ENCODE measurements around the gene EVC.
"Not testable (repeated sequence)": the region's sequence is repeated elsewhere in the genome, so short reads cannot be mapped to it uniquely, and the experiment has no call there.

Gene EVC

GRCh38 chr4:5793514-5793913 is 82.5 kb downstream of the EVC start:
- no peak for DNase-seq

DNA sequence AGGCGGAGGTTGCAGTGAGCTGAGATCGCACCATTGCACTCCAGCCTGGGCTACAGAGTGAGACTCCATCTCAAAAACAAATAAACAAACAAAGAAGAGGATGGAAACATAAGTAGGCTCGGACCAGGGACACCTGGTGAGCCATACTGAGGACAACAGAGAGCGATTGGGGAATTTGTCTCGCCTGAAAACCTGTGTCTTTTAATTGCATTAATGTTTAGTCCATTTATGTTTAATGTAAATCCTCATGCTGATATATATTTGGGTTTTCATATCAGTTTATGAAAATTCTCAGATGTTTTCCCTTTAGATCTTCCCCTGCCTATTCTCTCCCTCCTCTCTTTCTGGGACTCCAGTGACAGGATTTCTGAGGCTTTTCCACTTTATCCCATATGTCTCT is 84.6 kb downstream of the EVC start:
- no peak for DNase-seq

DNA sequence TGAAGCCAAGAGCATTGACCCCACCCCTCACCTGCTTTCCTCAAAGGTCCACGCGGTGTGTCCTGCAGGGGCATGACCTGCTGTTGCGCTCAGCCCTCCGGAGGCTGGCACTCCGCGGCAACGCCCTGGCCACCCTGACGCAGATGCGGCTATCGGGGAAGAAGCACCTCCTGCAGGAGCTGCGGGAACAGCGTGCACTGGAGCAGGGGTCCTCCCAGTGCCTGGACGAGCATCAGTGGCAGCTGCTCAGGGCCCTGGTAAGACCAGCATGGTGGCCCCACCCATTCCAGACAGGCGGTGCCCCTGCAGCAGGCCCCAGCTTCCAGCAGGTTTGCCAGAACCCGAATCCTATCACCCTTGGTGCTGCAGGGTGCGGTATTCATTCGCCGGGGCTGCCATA is 86.0 kb downstream of the EVC start:
- DNase-seq, result no peak

- no peak for DNase-seq
Observed at GRCh38 chr4:5797866-5798265, 86.9 kb downstream of the EVC start.

DNA sequence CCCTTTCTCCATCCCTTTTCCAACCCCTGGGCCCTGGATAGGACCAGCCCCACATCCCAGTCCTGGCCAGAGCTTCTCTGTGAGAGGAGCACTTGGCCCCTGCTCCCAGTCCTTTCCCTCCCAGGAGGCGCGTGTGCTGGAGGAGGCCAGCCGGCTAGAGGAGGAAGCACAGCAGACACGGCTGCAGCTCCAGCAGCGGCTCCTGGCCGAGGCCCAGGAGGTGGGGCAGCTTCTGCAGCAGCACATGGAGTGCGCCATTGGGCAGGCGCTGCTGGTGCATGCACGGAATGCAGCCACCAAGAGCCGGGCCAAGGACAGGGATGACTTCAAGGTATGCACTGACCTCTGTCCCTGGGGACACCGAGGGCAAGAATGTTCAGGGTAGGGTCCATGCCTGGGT is 87.5 kb downstream of the EVC start:
- no peak for DNase-seq

DNA sequence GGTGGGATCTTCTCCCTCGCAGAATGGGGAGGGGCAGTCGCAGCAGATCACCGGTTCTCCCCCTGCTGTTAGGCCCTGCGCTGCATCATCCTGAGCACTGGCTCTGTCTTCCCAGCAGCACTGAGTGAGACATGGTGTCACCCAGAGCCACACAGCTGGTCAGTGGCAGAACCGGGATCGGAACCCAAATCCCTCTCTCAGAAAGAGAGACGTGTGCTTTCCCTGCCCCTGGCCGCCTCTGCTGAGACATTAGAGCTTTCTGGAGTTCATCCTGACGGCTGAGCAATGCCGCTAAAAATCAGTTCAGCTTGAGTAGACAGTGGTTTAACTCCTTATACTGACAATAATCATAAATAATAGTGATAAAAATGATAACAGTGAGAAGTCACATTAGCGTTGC is 87.9 kb downstream of the EVC start:
- DNase-seq, result no peak

DNA sequence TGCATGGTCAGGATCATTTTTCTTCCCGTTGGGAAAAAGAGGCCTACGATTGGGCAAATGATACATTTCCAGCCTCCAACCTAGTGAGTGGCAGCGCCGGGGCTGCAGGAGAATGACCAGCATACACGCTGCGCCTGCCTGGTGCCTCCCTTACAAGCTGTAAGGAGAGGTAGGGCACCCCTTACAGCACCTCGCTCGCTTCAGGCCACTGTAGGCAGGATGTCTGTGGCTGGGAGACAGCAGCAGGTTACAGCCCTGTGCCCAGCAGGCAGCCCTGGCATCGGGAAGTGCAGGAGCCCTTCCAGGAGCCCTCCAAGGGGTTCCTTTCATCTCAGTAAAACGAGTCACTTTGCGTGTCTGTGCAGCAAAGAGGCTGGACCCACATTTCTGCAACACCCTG is 88.4 kb downstream of the EVC start:
- no peak for DNase-seq

DNA sequence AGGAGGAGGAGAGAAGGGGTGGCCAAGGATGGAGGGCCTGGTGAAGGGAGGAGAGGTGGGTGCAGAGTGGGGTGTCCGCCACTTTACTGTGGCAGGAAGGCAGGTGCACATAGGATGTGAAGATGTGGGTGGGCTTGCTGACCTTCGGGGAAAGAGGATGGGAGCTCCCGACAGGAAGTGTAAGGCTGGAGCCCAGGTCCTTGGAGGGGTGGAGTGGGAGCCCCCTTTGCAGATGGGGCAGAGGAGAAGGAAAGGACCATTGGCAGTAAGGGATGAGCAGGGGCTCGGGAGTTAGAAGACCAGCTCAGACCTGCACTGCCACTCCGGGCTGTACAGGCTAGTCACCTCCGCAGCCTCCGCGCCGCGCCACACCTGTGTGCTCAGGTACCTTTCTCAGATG is 89.5 kb downstream of the EVC start:
- DNase-seq, result no peak

- DNase-seq, result no peak
Observed at GRCh38 chr4:5801696-5802095, 90.7 kb downstream of the EVC start.

- DNase-seq, result no peak
Observed at GRCh38 chr4:5802565-5802964, 91.6 kb downstream of the EVC start.

DNA sequence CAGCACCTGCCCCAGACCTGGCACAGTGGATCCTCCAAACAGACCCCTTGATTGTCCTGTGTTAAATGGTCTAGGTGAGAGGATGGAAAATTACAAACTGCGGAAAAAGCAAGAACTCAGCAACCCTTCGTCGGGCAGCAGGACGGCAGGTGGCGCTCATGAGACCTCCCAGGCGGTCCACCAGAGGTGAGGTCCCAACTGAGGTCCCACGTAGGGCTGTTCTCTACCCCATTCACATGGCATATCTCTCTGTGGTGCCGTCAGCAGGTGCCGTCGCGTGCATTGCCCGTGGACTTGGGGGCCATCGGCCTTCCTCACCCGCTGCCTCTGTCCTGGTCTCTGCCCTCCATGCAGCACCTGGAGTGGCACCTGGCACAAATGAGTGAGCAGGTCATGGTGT is 93.7 kb downstream of the EVC start:
- no peak for DNase-seq

- DNase-seq, result no peak
Observed at GRCh38 chr4:5805270-5805669, 94.3 kb downstream of the EVC start.

DNA sequence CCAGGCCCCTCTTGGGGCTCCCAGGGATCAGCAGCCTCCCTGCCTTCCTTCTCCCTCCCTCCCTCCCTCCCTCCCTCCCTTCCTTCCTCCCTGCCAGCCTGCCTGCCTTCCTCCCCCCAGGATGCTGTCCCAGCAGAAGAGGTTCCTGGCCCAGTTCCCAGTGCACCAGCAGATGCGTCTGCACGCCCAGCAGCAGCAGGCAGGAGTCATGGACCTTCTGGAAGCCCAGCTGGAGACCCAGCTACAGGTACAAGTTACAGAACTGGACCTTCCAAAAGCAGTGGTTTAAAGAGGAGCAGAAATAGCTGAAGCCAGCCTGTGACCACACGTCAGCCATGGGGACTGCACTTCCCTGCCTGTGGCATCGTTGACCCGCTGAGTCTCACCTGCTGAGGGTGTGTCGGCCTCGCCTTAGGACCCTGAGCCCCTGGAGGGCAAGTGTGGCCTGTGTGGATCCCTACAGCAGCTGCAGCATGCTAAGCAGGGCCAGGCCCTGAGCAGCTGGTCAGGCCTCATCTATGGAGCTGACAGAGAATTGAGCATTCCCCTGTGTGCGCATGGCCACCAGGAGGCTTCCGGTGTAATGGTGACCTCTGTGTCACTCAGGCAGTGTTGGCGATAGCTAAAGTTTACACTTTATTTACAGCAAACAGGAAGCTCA is 97.2 kb downstream of the EVC start:
- peak; percentile 8 for DNase-seq

DNA sequence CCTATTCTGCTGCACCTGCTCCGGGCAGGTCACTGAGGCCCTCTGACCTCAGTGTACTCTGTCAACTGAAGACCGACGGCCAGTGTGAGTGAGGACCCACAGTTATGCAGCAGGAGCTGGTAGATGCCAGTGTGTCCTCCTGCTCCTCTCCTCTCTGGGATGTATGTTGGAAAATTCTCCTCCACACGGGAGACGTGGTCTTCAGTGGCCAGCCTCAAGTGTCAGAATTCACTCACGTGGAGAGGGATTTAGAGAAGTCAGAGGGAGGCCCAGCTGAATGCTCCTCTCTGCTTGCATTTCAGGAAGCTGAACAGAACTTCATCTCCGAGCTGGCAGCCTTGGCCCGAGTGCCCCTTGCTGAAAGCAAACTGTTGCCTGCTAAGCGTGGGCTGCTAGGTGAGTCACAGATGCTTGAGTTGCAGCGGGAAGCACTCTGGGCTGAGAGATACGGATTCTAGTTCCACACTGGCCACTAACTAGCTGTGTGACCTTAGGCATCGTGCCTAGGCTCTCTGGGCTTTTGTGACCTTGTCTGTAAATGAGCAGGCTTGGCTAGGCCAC is 98.3 kb downstream of the EVC start:
- no peak for DNase-seq

- DNase-seq, result no peak
Observed at GRCh38 chr4:5810151-5810550, 99.2 kb downstream of the EVC start.

- no peak for DNase-seq
Observed at GRCh38 chr4:5810770-5811430, 99.9 kb downstream of the EVC start.

DNA sequence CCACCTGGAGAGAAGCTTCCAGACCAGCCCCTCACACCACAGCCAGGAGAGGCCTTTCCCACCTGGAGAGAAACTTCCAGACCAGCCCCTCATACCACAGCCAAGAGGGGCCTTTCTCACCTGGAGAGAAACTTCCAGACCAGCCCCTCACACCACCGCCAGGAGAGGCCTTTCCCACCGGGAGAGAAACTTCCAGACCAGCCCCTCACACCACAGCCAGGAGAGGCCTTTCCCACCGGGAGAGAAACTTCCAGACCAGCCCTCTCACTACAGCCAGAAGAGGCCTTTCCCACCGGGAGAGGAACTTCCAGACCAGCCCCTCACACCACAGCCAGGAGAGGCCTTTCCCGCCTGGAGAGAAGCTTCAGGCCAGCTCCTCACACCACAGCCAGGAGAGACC is 101.1 kb downstream of the EVC start:
- DNase-seq, result not testable (repeated sequence)

- DNase-seq, result peak; percentile 2
Observed at GRCh38 chr4:5812506-5813229, 101.7 kb downstream of the EVC start.

DNA sequence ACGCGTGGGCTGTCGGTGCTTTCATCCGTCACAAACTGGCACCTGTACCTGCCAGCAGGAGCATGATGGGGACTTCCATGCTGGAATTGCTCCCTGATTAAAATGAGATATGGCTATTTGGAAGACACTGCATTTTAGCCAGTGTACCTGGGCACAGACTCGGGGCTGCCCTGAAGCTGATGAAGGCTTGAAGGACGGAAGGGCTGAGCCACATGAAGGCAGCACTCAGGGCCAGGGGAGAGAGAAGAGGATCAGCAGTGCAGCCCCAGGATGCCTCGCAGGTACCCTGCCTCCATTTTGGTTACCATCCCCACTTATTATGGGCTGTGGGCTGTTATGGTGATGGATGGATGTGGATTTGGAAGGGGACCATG is 102.9 kb downstream of the EVC start:
- no peak for DNase-seq

DNA sequence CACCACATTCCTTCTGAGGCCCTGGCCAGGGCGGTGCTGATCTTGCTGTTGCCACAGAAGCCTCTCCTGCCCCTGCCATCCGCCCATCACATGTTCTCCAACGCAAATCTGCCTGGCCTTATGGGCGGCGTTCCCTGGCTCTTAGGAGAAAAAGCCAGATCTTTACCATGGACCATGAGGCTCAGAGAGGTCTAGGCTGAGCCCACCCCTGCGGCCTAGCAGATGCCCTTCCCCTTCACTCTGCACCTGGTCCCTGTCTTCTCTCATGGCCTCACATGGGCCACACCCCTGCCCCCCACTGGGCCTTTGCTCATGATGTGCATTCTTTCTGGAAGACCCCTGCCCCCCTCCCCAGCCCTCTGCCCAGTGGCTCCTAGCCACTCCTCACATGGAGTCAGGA is 103.4 kb downstream of the EVC start:
- DNase-seq, result no peak

DNA sequence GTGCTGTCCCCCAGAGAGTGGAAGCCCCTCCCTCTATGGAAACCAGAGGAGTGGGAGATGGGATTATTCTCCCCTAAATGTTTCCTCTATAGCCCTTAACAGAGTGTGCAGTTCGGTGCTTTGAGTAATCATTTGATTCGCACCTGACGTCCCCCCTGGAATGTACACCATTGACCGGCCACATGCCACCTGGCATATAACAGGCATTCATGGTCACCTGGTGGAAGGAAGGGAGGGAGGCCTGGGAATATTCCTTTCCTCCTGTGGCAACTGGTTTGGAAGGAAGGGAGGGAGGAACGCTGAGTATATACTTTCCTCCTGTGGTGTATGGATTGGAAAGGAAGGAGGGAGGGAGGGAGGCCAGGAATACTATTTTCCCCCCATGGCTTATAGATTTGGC is 104.6 kb downstream of the EVC start:
- no peak for DNase-seq

DNA sequence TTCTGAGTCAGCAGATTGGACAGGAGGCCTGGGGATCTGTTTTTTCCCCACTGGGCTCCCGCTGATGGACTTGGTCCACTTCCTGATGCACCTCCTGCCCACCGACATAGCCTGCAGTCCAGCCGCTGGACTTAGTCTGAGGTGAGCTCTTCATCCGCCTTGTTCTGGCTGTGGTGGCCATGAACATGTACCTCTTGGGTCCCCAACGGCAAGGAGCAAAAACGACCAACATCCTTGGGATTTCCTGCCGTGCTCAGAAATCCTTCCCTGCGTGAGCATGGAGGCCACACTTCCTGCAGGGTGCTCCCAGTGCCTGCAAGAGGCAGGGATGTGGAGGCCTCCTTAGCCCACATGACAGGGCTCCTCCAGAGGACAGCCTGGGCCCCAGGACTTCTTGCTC is 105.1 kb downstream of the EVC start:
- DNase-seq, result no peak

DNA sequence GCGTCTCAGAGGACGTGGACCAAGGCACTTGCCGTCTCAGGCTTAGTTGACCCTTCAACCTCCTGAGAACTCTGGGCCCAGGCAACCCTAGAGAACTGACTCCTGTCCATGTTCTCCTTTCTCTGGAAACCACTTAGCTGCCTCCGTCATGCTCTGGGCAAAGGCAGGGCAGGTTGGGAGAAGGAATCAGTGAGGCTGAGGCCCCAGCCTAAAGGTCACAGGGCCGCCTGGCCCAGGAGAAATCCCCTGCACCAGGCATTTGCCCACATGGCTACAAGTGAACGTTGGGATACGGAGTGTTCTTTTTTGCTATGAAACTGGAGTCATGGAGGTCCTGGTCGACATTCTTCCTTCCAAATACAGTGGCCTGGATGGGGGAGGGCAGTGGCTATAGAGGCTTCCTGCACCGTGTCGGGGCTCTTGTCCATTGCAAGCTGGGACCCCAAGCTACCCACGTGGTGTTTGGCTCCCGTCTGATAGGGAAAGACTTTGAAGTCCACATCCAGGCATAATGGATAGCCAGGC is 105.9 kb downstream of the EVC start:
- no peak for DNase-seq
